HG02981 (cell line): ENCODE measurements around the gene LONP2.
A peak's percentile ranks its signal among the peaks of the same experiment; 100 is the strongest.

Source experiments
- ATAC-seq: cut with Tn5 transposase; IDR thresholded peaks from one replicate; pipeline ENCODE4 v1.9.1; 2021; ENCODE audit warnings: mild to moderate bottlenecking, moderate library complexity; ENCODE audit not compliant: unreplicated experiment

Gene LONP2

GRCh38 chr16:48244080-48244862 is at the start of gene LONP2:
TSS of gene LONP2 (plus strand) at chr16:48244300. CDS start at chr16:48244389, 89 bp downstream.
- peak; percentile 95 for ATAC-seq

GRCh38 chr16:48194828-48195556 is 49.1 kb upstream of the LONP2 start:
- ATAC-seq = no peak

GRCh38 chr16:48197294-48197693 is 46.8 kb upstream of the LONP2 start:
- ATAC-seq = no peak

- no peak for ATAC-seq
These were observed 42.4 kb upstream of the LONP2 start for GRCh38 chr16:48201515-48202201.

- ATAC-seq = no peak
These were observed 39.9 kb upstream of the LONP2 start for GRCh38 chr16:48203974-48204824.

GRCh38 chr16:48204825-48205151 is 39.3 kb upstream of the LONP2 start:
- no peak for ATAC-seq

- ATAC-seq = no peak
These were observed 37.4 kb upstream of the LONP2 start for GRCh38 chr16:48206594-48207242.

GRCh38 chr16:48210747-48211146 is 33.4 kb upstream of the LONP2 start:
- ATAC-seq = no peak

- no peak for ATAC-seq
These were observed 32.1 kb upstream of the LONP2 start for GRCh38 chr16:48212033-48212432.

- no peak for ATAC-seq
These were observed 28.4 kb upstream of the LONP2 start for GRCh38 chr16:48215738-48216137.

- ATAC-seq = no peak
These were observed 26.4 kb upstream of the LONP2 start for GRCh38 chr16:48217708-48218107.

- ATAC-seq = no peak
These were observed 25.6 kb upstream of the LONP2 start for GRCh38 chr16:48218473-48218872.

GRCh38 chr16:48220891-48221290 is 23.2 kb upstream of the LONP2 start:
- ATAC-seq = no peak

GRCh38 chr16:48223490-48223889 is 20.6 kb upstream of the LONP2 start:
- ATAC-seq = no peak

GRCh38 chr16:48225456-48225855 is 18.6 kb upstream of the LONP2 start:
- no peak for ATAC-seq

- peak; percentile 67 for ATAC-seq
These were observed 12.2 kb upstream of the LONP2 start for GRCh38 chr16:48231727-48232492.

- no peak for ATAC-seq
These were observed 11.5 kb upstream of the LONP2 start for GRCh38 chr16:48232493-48233040.

- no peak for ATAC-seq
These were observed 9.5 kb upstream of the LONP2 start for GRCh38 chr16:48234630-48235029.

- no peak for ATAC-seq
These were observed 9.0 kb upstream of the LONP2 start for GRCh38 chr16:48235058-48235555.
